Colonic mucosa (tissue), 4 donors: Measurements from ENCODE around the gene ACAA1. TPM values are rescaled to one million over a fixed set of nuclear protein-coding genes. Genes with fewer than 3 reads are reported as not detected.

Source experiments
- DNase-seq: peaks from one replicate; pipeline ENCODE4 v3.0.0-alpha.2; 2020
- H3K27ac ChIP-seq: fragments of 200-600 bp; one replicate; pipeline ENCODE4 v1.8.0; 2021
- H3K27me3 ChIP-seq: fragments of 200-600 bp; one replicate; pipeline ENCODE4 v1.8.0; 2021
- H3K36me3 ChIP-seq: fragments of 200-600 bp; one replicate; pipeline ENCODE4 v1.8.0; 2021
- H3K4me1 ChIP-seq: fragments of 200-600 bp; one replicate; pipeline ENCODE4 v1.8.0; 2021; ENCODE audit warnings: mild to moderate bottlenecking
- H3K4me3 ChIP-seq: fragments of 200-600 bp; one replicate; pipeline ENCODE4 v1.8.0; 2021
- H3K9ac ChIP-seq, 2 donors: one replicate each; pipeline ENCODE4 v1.7.0; 2013; ENCODE audit warnings: control low read depth in 2 of 2, low read depth in 2 of 2, low read length in 2 of 2
- H3K9me3 ChIP-seq: fragments of 200-600 bp; one replicate; pipeline ENCODE4 v1.8.0; 2021
- CTCF ChIP-seq: fragments of 200-600 bp; IDR thresholded peaks from one replicate; pipeline ENCODE4 v1.8.0; 2022; ENCODE audit warnings: antibody characterized with exemption, mild to moderate bottlenecking
- intact Hi-C: fragments of 100-400 bp; cut with DNase I; formaldehyde crosslinking; loops from one replicate; pipeline ENCODE4 v1.14.1; 2022
- total RNA-seq, 2 donors: library from RNA; stranded (reverse); fragmentation: NEBNext Ultra II Directional in 1 of 2; extraction: Animal tissue kit (Norgen Biotek cat#: 25700) in 1 of 2; gene quantifications; one replicate each; pipeline ENCODE4 v1.2.1, GENCODE V29; 2021
- donor health status: healthy.
- donor health status: DM: no; HTN: no; CAD: no.
- donor health status: DM: no; HTN: no; CAD: no.

ACAA1 gene
- total RNA-seq, 2 donors from 2014 or later: 135 to 167 TPM

DNA sequence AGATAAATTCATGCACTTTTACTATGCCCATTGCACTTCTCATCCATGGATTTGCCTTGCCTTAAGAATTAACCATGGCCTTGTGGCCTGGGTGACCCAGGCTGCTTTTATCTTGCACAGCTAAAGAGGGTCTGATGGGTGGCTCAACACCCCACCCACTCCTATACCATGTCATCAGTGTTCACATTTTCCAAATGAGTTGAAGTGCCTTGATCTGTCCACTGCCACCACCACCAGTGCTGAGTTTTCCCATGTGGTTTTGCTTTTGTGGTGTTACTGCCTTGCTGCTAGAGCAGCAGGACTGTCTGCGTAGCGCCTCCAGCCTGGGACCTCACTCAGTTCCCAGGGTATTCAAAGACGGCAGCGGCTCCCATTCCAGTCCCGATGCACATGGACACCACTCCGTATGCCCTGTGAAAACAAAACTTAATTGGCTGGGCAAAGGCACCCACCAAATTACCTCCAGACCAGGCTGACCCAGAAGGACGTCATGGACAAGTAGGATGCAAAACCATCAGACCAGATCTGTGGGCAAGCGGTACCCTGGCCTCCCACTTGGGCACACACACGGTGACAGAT is 14.1 kb downstream of the ACAA1 start:
- intact Hi-C loops: no loop called here
- peaks cover 18% of the 10 kb centered on the region for H3K36me3 ChIP-seq

DNA sequence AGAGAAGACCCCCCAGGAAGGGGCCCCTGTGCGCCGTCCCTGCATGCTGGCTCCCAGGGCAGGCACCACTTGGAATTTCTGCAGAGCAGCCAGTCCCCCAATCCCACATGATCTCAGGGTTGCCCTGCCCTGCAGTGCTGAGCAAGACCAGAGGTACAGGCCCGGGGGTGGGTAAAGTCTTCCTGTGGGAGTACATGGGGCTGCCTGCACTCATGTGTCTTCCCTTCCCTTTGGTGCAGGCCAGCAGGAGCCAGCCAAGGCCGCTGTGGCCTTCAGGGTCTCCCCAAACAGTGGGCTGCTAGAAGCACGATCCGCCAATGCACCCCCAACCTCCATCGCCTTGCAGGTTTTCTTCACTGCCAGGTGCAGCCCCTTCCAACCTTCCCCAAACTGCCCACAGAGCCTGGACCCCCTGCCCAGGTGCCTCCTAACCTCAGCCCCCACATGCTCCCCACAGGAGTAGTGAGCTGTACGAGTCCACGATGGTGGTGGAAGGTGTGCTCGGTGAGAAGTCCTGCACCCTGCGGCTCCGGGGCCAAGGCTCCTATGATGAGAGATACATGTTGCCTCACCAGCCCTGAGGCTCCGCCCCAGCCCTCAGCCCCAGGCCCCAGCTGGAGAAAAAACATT is 15.0 kb downstream of the ACAA1 start:
- H3K4me1 ChIP-seq: no peaks in the 10 kb centered on the region
- no peak overlapping the region for H3K4me3 ChIP-seq
- no peak for DNase-seq
- H3K27me3 ChIP-seq: no peaks in the 10 kb centered on the region
- no peak overlapping the region for H3K27ac ChIP-seq
- TF ChIP-seq CTCF: no peak
- intact Hi-C loops: no loop called here
- H3K9ac ChIP-seq: no peak overlapping the region
- no peaks in the 10 kb centered on the region for H3K9me3 ChIP-seq
- H3K36me3 ChIP-seq: peaks cover 18% of the 10 kb centered on the region

More for the DNA sequence above, 14.1 kb downstream of the ACAA1 start:
- no peak overlapping the region for H3K9ac ChIP-seq
- DNase-seq: no peak
- H3K4me1 ChIP-seq: no peaks in the 10 kb centered on the region
- no peak for TF ChIP-seq CTCF
- H3K4me3 ChIP-seq: no peak overlapping the region
- no peaks in the 10 kb centered on the region for H3K9me3 ChIP-seq
- H3K27me3 ChIP-seq: no peaks in the 10 kb centered on the region
- H3K27ac ChIP-seq: no peak overlapping the region

GRCh38 chr3:38121451-38121831 is 15.5 kb downstream of the ACAA1 start:
- Histone ChIP-seq H3K36me3 (peaks cover 13% of the 10 kb centered on the region), H3K9ac (no peak overlapping the region), H3K4me3 (no peak overlapping the region), H3K9me3 (no peaks in the 10 kb centered on the region), H3K4me1 (no peaks in the 10 kb centered on the region), H3K27me3 (no peaks in the 10 kb centered on the region), H3K27ac (no peak overlapping the region)
- TF ChIP-seq CTCF: no peak
- no peak for DNase-seq
- intact Hi-C loops: no loop called here

DNA sequence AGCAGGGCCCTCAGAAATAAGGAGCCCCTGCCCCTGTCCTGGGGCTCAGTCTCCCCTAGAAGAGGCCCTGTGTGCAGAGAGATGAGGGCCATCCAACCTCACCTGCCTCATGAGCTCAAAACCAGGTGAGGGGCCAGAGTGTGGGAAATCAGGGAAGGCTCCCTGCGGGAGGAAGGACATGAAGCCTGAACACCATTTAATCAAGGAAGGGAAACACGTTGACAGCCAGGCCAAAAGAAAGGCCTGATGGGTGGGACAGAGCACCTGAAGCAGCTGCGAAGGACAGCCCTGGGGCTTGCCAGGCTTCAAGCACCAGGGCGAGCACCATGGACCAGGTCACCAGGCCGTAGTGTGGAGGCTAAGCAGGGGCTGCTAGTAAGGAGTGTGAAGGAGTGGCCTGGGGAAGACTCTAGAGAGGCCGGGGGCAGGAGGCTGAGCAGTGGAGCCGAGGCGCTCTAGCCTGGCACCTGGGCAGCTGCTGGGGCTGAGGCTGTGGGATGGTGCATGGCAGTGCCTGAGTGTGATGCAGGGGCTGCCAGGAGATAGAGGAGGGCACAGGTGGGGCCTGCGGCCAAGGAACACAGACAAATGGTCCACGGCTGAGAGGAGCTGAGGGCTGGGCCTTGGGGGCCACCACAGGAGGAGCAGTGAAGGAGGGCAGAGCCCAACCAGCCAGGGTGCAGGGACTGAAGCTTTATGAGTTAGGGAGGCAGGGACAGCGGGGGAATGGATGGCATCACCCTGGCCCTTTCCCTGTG is 16.1 kb downstream of the ACAA1 start:
- H3K36me3 ChIP-seq: peaks cover 8% of the 10 kb centered on the region
- H3K9ac ChIP-seq: no peak overlapping the region
- H3K9me3 ChIP-seq: no peaks in the 10 kb centered on the region
- TF ChIP-seq CTCF: no peak
- no peaks in the 10 kb centered on the region for H3K4me1 ChIP-seq
- no peaks in the 10 kb centered on the region for H3K27me3 ChIP-seq
- DNase-seq: no peak
- H3K4me3 ChIP-seq: no peak overlapping the region
- intact Hi-C loops: no loop called here
- no peak overlapping the region for H3K27ac ChIP-seq

DNA sequence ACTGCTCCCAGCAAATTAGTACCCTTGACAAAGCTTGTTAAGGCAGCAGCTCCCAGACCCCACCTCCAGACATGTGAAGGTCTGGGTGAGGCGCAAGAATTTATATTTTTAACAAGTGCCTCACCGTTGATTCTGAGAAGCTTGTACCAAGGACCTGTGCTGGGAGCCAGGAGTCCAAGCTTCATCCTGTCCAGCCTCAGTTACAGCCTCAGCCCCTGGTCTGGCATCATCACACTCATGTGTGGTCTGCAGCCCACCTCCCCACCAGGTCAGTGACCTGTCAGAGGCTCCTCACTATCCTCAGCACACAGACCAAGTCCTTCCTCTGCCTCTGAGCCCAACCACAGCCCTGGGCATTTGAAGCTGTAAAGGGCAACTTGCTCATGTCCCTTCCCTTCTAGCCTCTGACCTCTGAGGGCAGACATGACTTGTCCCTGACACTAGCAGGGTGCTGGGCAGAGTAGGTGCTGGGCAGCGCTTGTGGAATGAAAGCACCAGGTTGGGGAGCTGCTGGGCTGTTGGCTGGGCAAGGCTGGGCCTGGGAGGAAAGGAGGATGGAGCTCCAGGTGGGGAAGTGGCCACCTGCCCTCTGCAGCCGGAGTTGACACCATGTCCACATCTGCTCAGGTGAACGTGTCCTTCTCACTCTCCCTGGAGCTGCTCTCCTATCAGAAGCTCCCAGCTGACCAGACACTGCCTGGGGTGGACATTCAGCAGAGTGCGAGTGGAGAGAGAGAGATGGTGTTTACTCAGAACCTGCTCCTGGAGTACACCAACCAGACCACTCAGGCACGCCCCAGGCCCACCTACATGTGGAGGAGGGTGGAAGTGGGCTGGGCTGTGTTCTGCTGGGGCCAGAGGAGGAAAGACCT is 16.9 kb downstream of the ACAA1 start:
- intact Hi-C loops: loop anchor here (5.0 to 10.0 kb wide), 2 partner anchors 145 to 357 kb away; no protein-coding TSS in a partner anchor
- Histone ChIP-seq H3K36me3 (peaks cover 5% of the 10 kb centered on the region), H3K27me3 (no peaks in the 10 kb centered on the region), H3K4me1 (no peaks in the 10 kb centered on the region), H3K9me3 (no peaks in the 10 kb centered on the region), H3K9ac (no peak overlapping the region), H3K4me3 (no peak overlapping the region), H3K27ac (no peak overlapping the region)
- no peak for DNase-seq
- TF ChIP-seq CTCF: no peak
